GM13977 (cell line): Measurements from ENCODE around the gene ADD1.

Source experiments
- DNase-seq: peaks from one replicate; pipeline ENCODE4 v3.0.0; 2012; ENCODE audit warnings: low spot score
- CTCF ChIP-seq: IDR thresholded peaks from 2 replicates; pipeline ENCODE4 v1.5.1; 2012; ENCODE audit warnings: mild to moderate bottlenecking, control low read depth; ENCODE audit not compliant: insufficient read depth; ENCODE audit errors: extremely low read depth, missing control alignments
- in situ Hi-C: fragments of 300-500 bp; cut with MboI; formaldehyde crosslinking; loops from one replicate; pipeline ENCODE4 v1.12.0; 2022; ENCODE audit warnings: low sequenced_read_pairs, low pct_unique_long_range_greater_than_20kb, mixed read lengths, inconsistent platforms; ENCODE audit not compliant: unreplicated experiment

Gene ADD1

GRCh38 chr4:2863649-2864048 lies 20.0 kb downstream of the ADD1 start:
- no peak for DNase-seq

GRCh38 chr4:2865196-2865780 lies 21.6 kb downstream of the ADD1 start:
- DNase-seq = no peak
- TF ChIP-seq CTCF = no peak
- in situ Hi-C loops = no loop called here

More at GRCh38 chr4:2863649-2864048, 20.0 kb downstream of the ADD1 start:
- in situ Hi-C loops = no loop called here
- no peak for TF ChIP-seq CTCF

- in situ Hi-C loops = no loop called here
- DNase-seq = no peak
- no peak for TF ChIP-seq CTCF
Measured at GRCh38 chr4:2866160-2866861, 22.7 kb downstream of the ADD1 start.

- no peak for TF ChIP-seq CTCF
- in situ Hi-C loops = no loop called here
- no peak for DNase-seq
Measured at GRCh38 chr4:2866891-2867290, 23.2 kb downstream of the ADD1 start.

- in situ Hi-C loops = no loop called here
- DNase-seq = no peak
- no peak for TF ChIP-seq CTCF
Measured at GRCh38 chr4:2867758-2868491, 24.3 kb downstream of the ADD1 start.

GRCh38 chr4:2868877-2869487 lies 25.3 kb downstream of the ADD1 start:
- in situ Hi-C loops = no loop called here
- no peak for DNase-seq
- no peak for TF ChIP-seq CTCF
